Measurements from ENCODE around the gene TFCP2L1.

- TF ChIP-seq, protein P1, sequence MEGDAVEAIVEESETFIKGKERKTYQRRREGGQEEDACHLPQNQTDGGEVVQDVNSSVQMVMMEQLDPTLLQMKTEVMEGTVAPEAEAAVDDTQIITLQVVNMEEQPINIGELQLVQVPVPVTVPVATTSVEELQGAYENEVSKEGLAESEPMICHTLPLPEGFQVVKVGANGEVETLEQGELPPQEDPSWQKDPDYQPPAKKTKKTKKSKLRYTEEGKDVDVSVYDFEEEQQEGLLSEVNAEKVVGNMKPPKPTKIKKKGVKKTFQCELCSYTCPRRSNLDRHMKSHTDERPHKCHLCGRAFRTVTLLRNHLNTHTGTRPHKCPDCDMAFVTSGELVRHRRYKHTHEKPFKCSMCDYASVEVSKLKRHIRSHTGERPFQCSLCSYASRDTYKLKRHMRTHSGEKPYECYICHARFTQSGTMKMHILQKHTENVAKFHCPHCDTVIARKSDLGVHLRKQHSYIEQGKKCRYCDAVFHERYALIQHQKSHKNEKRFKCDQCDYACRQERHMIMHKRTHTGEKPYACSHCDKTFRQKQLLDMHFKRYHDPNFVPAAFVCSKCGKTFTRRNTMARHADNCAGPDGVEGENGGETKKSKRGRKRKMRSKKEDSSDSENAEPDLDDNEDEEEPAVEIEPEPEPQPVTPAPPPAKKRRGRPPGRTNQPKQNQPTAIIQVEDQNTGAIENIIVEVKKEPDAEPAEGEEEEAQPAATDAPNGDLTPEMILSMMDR (IDR thresholded peaks at IDR 0.05; ENCODE audit: low read length) = no peak
- no peak for TF ChIP-seq EZH2 (IDR thresholded peaks at IDR 0.05; ENCODE audit: borderline replicate concordance, low read length)
Observed at GRCh38 chr2:121253021-121253673, 31.9 kb downstream of the TFCP2L1 start.

Measured in OCI-LY1 (cell line).